GM12878 (cell line): ENCODE measurements around the gene LPCAT4. TPM values are rescaled to one million over a fixed set of nuclear protein-coding genes. Genes with fewer than 3 reads are reported as not detected.

Source experiments
- ATAC-seq: fragments of 200-7000 bp; cut with Tn5 transposase; 3 replicates; pipeline ENCODE4 v1.9.1; 2020; ENCODE audit warnings: mild to moderate bottlenecking, moderate library complexity
- BruUV-seq: library from RNA; stranded (reverse); fragments of 400-500 nt; replicated peaks from 2 replicates; lab custom pipeline; 2021; lab: Mats Ljungman, UMichigan
- CTCF ChIA-PET: fragments of 300-600 bp; sonication (Branson Sonifier 250); formaldehyde crosslinking; extraction: SDS; loops from one replicate; lab custom pipeline; 2021; ENCODE audit warnings: inconsistent platforms; lab: Yijun Ruan, JAX
- POLR2A ChIA-PET: fragments of 350-600 bp; formaldehyde crosslinking; extraction: SDS; loops from one replicate; lab custom pipeline; 2021; ENCODE audit warnings: inconsistent platforms; lab: Charles Lee
- RAD21 ChIA-PET: fragments of 300-600 bp; sonication (Branson Sonifier 250); formaldehyde crosslinking; loops from one replicate; lab custom pipeline; 2023; ENCODE audit warnings: antibody characterized with exemption; ENCODE audit not compliant: unreplicated experiment; lab: Charles Lee
- SMC1A ChIA-PET: fragments of 300-600 bp; sonication (Branson Sonifier 250); formaldehyde crosslinking; loops from one replicate; lab custom pipeline; 2023; ENCODE audit not compliant: unreplicated experiment, uncharacterized antibody; lab: Charles Lee
- DNase-seq: peaks from one replicate; pipeline ENCODE4 v3.0.0-alpha.2; 2011; ENCODE audit warnings: low read depth, low spot score
- FAIRE-seq: peaks from 3 replicates; lab custom pipeline; 2011; peaks lifted over from hg19 to GRCh38; lab: Jason Lieb, UNC
- H2AFZ ChIP-seq: 2 replicates; pipeline ENCODE4 v1.6.0; 2011; ENCODE audit warnings: low read depth, low read length, control low read depth; ENCODE audit not compliant: control insufficient read depth
- H3K27ac ChIP-seq: 2 replicates; pipeline ENCODE4 v1.5.1; 2011; ENCODE audit warnings: control low read depth; ENCODE audit not compliant: control insufficient read depth, insufficient read depth
- H3K27me3 ChIP-seq, 2 experiments: replicated peaks in 1 of 2; 2 replicates each; pipeline versions ENCODE4 v1.6.0 to v1.6.1; 2011; ENCODE audit warnings: low read length in 1 of 2; ENCODE audit not compliant: control insufficient read depth in 2 of 2, insufficient read depth in 2 of 2
- H3K36me3 ChIP-seq, 2 experiments: 2 replicates each; pipeline ENCODE4 v1.5.1; 2011; ENCODE audit warnings: low read length in 1 of 2; ENCODE audit not compliant: control insufficient read depth in 2 of 2, insufficient read depth in 2 of 2
- H3K4me1 ChIP-seq: 2 replicates; pipeline ENCODE4 v1.6.1; 2011; ENCODE audit warnings: mild to moderate bottlenecking, low read length, moderate library complexity, mixed read lengths; ENCODE audit not compliant: control insufficient read depth, insufficient read depth
- H3K4me2 ChIP-seq: 2 replicates; pipeline ENCODE4 v1.6.0; 2011; ENCODE audit warnings: control low read depth; ENCODE audit not compliant: control insufficient read depth, insufficient read depth
- H3K4me3 ChIP-seq: fragments of 200-600 bp; sonication (generic); 2 replicates; pipeline ENCODE4 v1.5.1; 2016
- H3K79me2 ChIP-seq: 2 replicates; pipeline ENCODE4 v1.6.0; 2011; ENCODE audit warnings: low read length; ENCODE audit not compliant: control insufficient read depth, insufficient read depth
- H3K9ac ChIP-seq: 2 replicates; pipeline ENCODE4 v1.8.0; 2011; ENCODE audit warnings: low read length, control low read depth, mixed read lengths; ENCODE audit not compliant: control insufficient read depth, insufficient read depth
- H3K9me3 ChIP-seq: replicated peaks from 3 replicates; pipeline ENCODE4 v1.5.1; 2011; ENCODE audit warnings: mild to moderate bottlenecking, low read length; ENCODE audit not compliant: control insufficient read depth, insufficient read depth
- H4K20me1 ChIP-seq: 2 replicates; pipeline ENCODE4 v1.6.0; 2011; ENCODE audit not compliant: control insufficient read depth, insufficient read depth
- ASH2L ChIP-seq: fragments of 300-600, 200-600 bp; sonication (generic); IDR thresholded peaks from 2 replicates; pipeline ENCODE4 v1.6.1; 2017; ENCODE audit warnings: low read depth, mild to moderate bottlenecking, borderline replicate concordance
- IKZF1 ChIP-seq: fragments of 450-650 bp; conservative IDR thresholded peaks from 2 replicates; pipeline ENCODE4 v1.6.1; 2017; ENCODE audit warnings: antibody characterized with exemption, mild to moderate bottlenecking
- RUNX3 ChIP-seq: IDR thresholded peaks from 2 replicates; pipeline ENCODE4 v1.6.1; 2012; ENCODE audit warnings: low read length, inconsistent platforms
- STAT1 ChIP-seq: fragments of 450-650 bp; conservative IDR thresholded peaks from 2 replicates; pipeline ENCODE4 v1.6.1; 2014; ENCODE audit warnings: antibody characterized with exemption, mild to moderate bottlenecking
- WGBS: methylation state at CpG from one replicate; pipeline ENCODE4 v1.1.6; 2016; ENCODE audit warnings: low lambda C conversion rate; ENCODE audit not compliant: insufficient replicate concordance, insufficient coverage; ENCODE audit errors: missing lambda C conversion rate; 5-methylcytosine and 5-hydroxymethylcytosine counted together
- in situ Hi-C: fragments of 300-500 bp; cut with MboI; formaldehyde crosslinking; loops from 9 replicates; pipeline ENCODE4 v1.14.3; 2018; ENCODE audit warnings: mixed read lengths
- intact Hi-C: fragments of 100-400 bp; cut with micrococcal nuclease; formaldehyde crosslinking; loops from one replicate; pipeline ENCODE4 v1.14.2; 2022; ENCODE audit not compliant: unreplicated experiment
- polyA plus RNA-seq, 11 experiments: library from polyadenylated mRNA; depleted of rRNA in 4 of 11; unstranded in 6 of 11; stranded (reverse) in 5 of 11; fragments of >200 nt; fragmentation: Nextera tagmentation in 4 of 11; fragmentation: Illumina TruSeq in 1 of 11; extraction: Ambion mirVana in 4 of 11; extraction: Trizol in 1 of 11; gene quantifications; 1 replicate in 1 of 11; 2 replicates in 10 of 11; pipeline versions ENCODE4 v1.2.1 to v1.2.3, GENCODE V29; 2011 to 2016; ENCODE audit warnings: inconsistent platforms in 2 of 11, missing spikeins in 2 of 11, low read depth in 1 of 11
- total RNA-seq, 4 experiments: library from RNA; depleted of rRNA in 3 of 4; stranded (reverse); fragments of >200 nt in 3 of 4; fragmentation: Illumina TruSeq in 1 of 4; extraction: Trizol in 1 of 4; gene quantifications; 2 replicates each; pipeline versions ENCODE4 v1.2.1 to v1.2.3, GENCODE V29; 2013 to 2021
- TF ChIP-seq, protein P1 (sequence below): fragments of 150-350 bp; IDR thresholded peaks from 2 replicates; pipeline ENCODE4 v1.6.1; 2014; ENCODE audit warnings: mild to moderate bottlenecking, low read depth, low read length
- TF ChIP-seq, protein P2 (sequence below): fragments of 450-650 bp; IDR thresholded peaks from 2 replicates; pipeline ENCODE4 v1.6.1; 2016; ENCODE audit warnings: mild to moderate bottlenecking, moderate library complexity, borderline replicate concordance

LPCAT4 gene
- total and polyA plus RNA-seq, 10 of the 15 experiments (the other 5 are each of a cell fraction or from before 2014, with no cell fraction given): 14.4 to 57.2 (median 33.0) TPM

GRCh38 chr15:34331809-34332208 is 35.2 kb downstream of the LPCAT4 start:
- peaks cover 91% of the 10 kb centered on the region for H3K79me2 ChIP-seq
- POLR2A ChIA-PET: interaction anchor here (2.8 kb wide), 1 partner anchor 13 kb away, joined by 15 read pairs; no protein-coding TSS in a partner anchor
- CTCF ChIA-PET: no interaction called here
- no peaks in the 10 kb centered on the region for H3K9me3 ChIP-seq
- WGBS: 53% methylated on average over 2 of the region's 2 CpGs
- H3K4me2 ChIP-seq: peak overlapping the region; percentile 67
- no peak overlapping the region for H2AFZ ChIP-seq
- H4K20me1 ChIP-seq: no peaks in the 10 kb centered on the region
- TF ChIP-seq, protein P1, sequence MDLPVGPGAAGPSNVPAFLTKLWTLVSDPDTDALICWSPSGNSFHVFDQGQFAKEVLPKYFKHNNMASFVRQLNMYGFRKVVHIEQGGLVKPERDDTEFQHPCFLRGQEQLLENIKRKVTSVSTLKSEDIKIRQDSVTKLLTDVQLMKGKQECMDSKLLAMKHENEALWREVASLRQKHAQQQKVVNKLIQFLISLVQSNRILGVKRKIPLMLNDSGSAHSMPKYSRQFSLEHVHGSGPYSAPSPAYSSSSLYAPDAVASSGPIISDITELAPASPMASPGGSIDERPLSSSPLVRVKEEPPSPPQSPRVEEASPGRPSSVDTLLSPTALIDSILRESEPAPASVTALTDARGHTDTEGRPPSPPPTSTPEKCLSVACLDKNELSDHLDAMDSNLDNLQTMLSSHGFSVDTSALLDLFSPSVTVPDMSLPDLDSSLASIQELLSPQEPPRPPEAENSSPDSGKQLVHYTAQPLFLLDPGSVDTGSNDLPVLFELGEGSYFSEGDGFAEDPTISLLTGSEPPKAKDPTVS: no peak
- TF ChIP-seq RUNX3 (peak; percentile 61), ASH2L (no peak), STAT1 (no peak), IKZF1 (no peak)
- TF ChIP-seq, protein P2, sequence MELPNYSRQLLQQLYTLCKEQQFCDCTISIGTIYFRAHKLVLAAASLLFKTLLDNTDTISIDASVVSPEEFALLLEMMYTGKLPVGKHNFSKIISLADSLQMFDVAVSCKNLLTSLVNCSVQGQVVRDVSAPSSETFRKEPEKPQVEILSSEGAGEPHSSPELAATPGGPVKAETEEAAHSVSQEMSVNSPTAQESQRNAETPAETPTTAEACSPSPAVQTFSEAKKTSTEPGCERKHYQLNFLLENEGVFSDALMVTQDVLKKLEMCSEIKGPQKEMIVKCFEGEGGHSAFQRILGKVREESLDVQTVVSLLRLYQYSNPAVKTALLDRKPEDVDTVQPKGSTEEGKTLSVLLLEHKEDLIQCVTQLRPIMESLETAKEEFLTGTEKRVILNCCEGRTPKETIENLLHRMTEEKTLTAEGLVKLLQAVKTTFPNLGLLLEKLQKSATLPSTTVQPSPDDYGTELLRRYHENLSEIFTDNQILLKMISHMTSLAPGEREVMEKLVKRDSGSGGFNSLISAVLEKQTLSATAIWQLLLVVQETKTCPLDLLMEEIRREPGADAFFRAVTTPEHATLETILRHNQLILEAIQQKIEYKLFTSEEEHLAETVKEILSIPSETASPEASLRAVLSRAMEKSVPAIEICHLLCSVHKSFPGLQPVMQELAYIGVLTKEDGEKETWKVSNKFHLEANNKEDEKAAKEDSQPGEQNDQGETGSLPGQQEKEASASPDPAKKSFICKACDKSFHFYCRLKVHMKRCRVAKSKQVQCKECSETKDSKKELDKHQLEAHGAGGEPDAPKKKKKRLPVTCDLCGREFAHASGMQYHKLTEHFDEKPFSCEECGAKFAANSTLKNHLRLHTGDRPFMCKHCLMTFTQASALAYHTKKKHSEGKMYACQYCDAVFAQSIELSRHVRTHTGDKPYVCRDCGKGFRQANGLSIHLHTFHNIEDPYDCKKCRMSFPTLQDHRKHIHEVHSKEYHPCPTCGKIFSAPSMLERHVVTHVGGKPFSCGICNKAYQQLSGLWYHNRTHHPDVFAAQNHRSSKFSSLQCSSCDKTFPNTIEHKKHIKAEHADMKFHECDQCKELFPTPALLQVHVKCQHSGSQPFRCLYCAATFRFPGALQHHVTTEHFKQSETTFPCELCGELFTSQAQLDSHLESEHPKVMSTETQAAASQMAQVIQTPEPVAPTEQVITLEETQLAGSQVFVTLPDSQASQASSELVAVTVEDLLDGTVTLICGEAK: no peak
- intact Hi-C loops: no loop called here
- H3K36me3 ChIP-seq: no peaks in the 10 kb centered on the region
- no peak for FAIRE-seq
- no peaks in the 10 kb centered on the region for H3K27me3 ChIP-seq
- peak overlapping the region; percentile 8 for H3K4me3 ChIP-seq
- SMC1A ChIA-PET: interaction anchor here (5.4 kb wide), 1 partner anchor 15 kb away, joined by 42 read pairs; no protein-coding TSS in a partner anchor
- peak; percentile 13; the same call in 2 of the 3 replicates for ATAC-seq
- H3K9ac ChIP-seq: 0 out of 2 replicates have a peak overlapping the region, but pooled peaks have one; percentile 24
- in situ Hi-C loops: no loop called here
- peak overlapping the region; percentile 94 for H3K27ac ChIP-seq
- no TSS peak for BruUV-seq
- DNase-seq: no peak
- H3K4me1 ChIP-seq: peaks cover 28% of the 10 kb centered on the region
- RAD21 ChIA-PET: interaction anchor here (1.3 kb wide), 1 partner anchor 11 kb away, joined by 5 read pairs; no protein-coding TSS in a partner anchor
